H1 (cell line): ENCODE data around the gene PIGM. TPM values are rescaled to one million over a fixed set of nuclear protein-coding genes. Genes with fewer than 3 reads are reported as not detected.

Experiments used
- CTCF ChIA-PET: fragments of 300-600 bp; sonication (Branson Sonifier 250); formaldehyde crosslinking; loops from one replicate; lab custom pipeline; 2021; ENCODE audit not compliant: partially characterized antibody; lab: Charles Lee
- POLR2A ChIA-PET: fragments of 300-600 bp; sonication (Branson Sonifier 250); formaldehyde crosslinking; loops from one replicate; lab custom pipeline; 2021; ENCODE audit warnings: inconsistent platforms; ENCODE audit not compliant: partially characterized antibody; lab: Charles Lee
- DNase-seq, 2 experiments: peaks; one replicate each; pipeline versions ENCODE4 v3.0.0 to v3.0.0-alpha.2; 2010 to 2022; ENCODE audit warnings: low spot score in 2 of 2, low read depth in 1 of 2, mixed read lengths in 1 of 2
- FAIRE-seq: peaks from 2 replicates; lab custom pipeline; 2011; peaks lifted over from hg19 to GRCh38; lab: Jason Lieb, UNC
- H2AFZ ChIP-seq: 2 replicates; pipeline ENCODE4 v1.8.1; 2012; ENCODE audit warnings: low read length, inconsistent platforms
- H2AK5ac ChIP-seq: 2 replicates; pipeline ENCODE4 v1.6.1; 2013; ENCODE audit warnings: low read depth, low read length
- H2BK120ac ChIP-seq: replicated peaks from 2 replicates; pipeline ENCODE3; 2013; ENCODE audit warnings: low read depth, low read length, inconsistent platforms
- H2BK12ac ChIP-seq: 2 replicates; pipeline ENCODE4 v1.6.1; 2013; ENCODE audit warnings: low read depth, low read length
- H2BK15ac ChIP-seq: 2 replicates; pipeline ENCODE4 v1.6.1; 2013; ENCODE audit warnings: low read length
- H2BK20ac ChIP-seq: 2 replicates; pipeline ENCODE4 v1.6.1; 2013; ENCODE audit warnings: low read length
- H2BK5ac ChIP-seq: 2 replicates; pipeline ENCODE4 v1.6.1; 2013; ENCODE audit warnings: low read depth, low read length
- H3K14ac ChIP-seq: 2 replicates; pipeline ENCODE4 v1.6.1; 2013; ENCODE audit warnings: inconsistent platforms; ENCODE audit not compliant: insufficient read length
- H3K18ac ChIP-seq: 2 replicates; pipeline ENCODE4 v1.6.1; 2013; ENCODE audit warnings: low read length; ENCODE audit errors: extremely low read depth
- H3K23ac ChIP-seq: 2 replicates; pipeline ENCODE4 v1.6.1; 2013; ENCODE audit warnings: inconsistent platforms; ENCODE audit not compliant: insufficient read length
- H3K23me2 ChIP-seq: 2 replicates; pipeline ENCODE4 v1.6.1; 2013; ENCODE audit warnings: low read depth, low read length
- H3K27ac ChIP-seq: 2 replicates; pipeline ENCODE4 v1.6.1; 2011; ENCODE audit warnings: low read depth, low read length, inconsistent platforms
- H3K27me3 ChIP-seq, 4 experiments: replicated peaks in 1 of 4; 1 replicate in 1 of 4; 2 replicates in 3 of 4; pipeline versions ENCODE4 v1.6.1 to v1.8.1; 2011 to 2013; ENCODE audit warnings: low read length in 3 of 4, mild to moderate bottlenecking in 3 of 4, inconsistent platforms in 2 of 4, mixed read lengths in 2 of 4, moderate library complexity in 1 of 4; ENCODE audit not compliant: control insufficient read depth in 3 of 4, insufficient read depth in 3 of 4; ENCODE audit errors: extremely low read depth in 1 of 4
- H3K36me3 ChIP-seq, 4 experiments: 2 replicates each; pipeline versions ENCODE4 v1.6.1 to v1.8.1; 2011 to 2013; ENCODE audit warnings: mild to moderate bottlenecking in 4 of 4, low read length in 3 of 4, moderate library complexity in 2 of 4, control low read depth in 1 of 4, inconsistent platforms in 1 of 4; ENCODE audit not compliant: insufficient read depth in 4 of 4, control insufficient read depth in 2 of 4
- H3K4ac ChIP-seq: replicated peaks from 2 replicates; pipeline ENCODE3; 2013; ENCODE audit warnings: low read length, low read depth, mixed read lengths, inconsistent platforms; ENCODE audit not compliant: insufficient read length
- H3K4me1 ChIP-seq, 4 experiments: replicated peaks in 1 of 4; 1 replicate in 1 of 4; 2 replicates in 3 of 4; pipeline versions ENCODE4 v1.6.1 to v1.8.1; 2011 to 2013; ENCODE audit warnings: low read length in 3 of 4, inconsistent platforms in 2 of 4, mixed read lengths in 1 of 4; ENCODE audit not compliant: insufficient read depth in 4 of 4, control insufficient read depth in 3 of 4
- H3K4me2 ChIP-seq, 2 experiments: 2 replicates each; pipeline versions ENCODE4 v1.6.1 to v1.8.1; 2011 to 2013; ENCODE audit warnings: low read depth in 2 of 2, low read length in 2 of 2, control low read depth in 1 of 2, inconsistent platforms in 1 of 2, mild to moderate bottlenecking in 1 of 2; ENCODE audit not compliant: insufficient read depth in 1 of 2
- H3K4me3 ChIP-seq, 4 experiments: fragments of 200-600, 300-600 bp in 1 of 4; sonication (generic), shearing (Covaris generic), sonication (Bioruptor Twin) in 1 of 4; 2 replicates each; pipeline versions ENCODE4 v1.5.1 to v1.8.1; 2011 to 2016; ENCODE audit warnings: low read length in 4 of 4, low read depth in 3 of 4, control low read depth in 2 of 4, inconsistent platforms in 2 of 4, mild to moderate bottlenecking in 2 of 4, mixed read lengths in 1 of 4, moderate library complexity in 1 of 4; ENCODE audit not compliant: insufficient read depth in 2 of 4; ENCODE audit errors: extremely low read depth in 1 of 4
- H3K56ac ChIP-seq: replicated peaks from 2 replicates; pipeline ENCODE3; 2013; ENCODE audit warnings: low read depth, mild to moderate bottlenecking, mixed read lengths, low read length, inconsistent platforms; ENCODE audit not compliant: insufficient read length
- H3K79me1 ChIP-seq: 2 replicates; pipeline ENCODE4 v1.6.1; 2013; ENCODE audit warnings: low read depth, low read length, control low read depth
- H3K79me2 ChIP-seq, 2 experiments: 2 replicates each; pipeline versions ENCODE4 v1.6.1 to v1.8.1; 2012 to 2013; ENCODE audit warnings: low read length in 2 of 2, mild to moderate bottlenecking in 2 of 2, inconsistent platforms in 1 of 2; ENCODE audit not compliant: insufficient read depth in 2 of 2, control insufficient read depth in 1 of 2
- H3K9ac ChIP-seq, 4 experiments: replicated peaks in 1 of 4; 1 replicate in 1 of 4; 2 replicates in 3 of 4; pipeline versions ENCODE4 v1.6.1 to v1.8.1; 2011 to 2013; ENCODE audit warnings: low read depth in 3 of 4, low read length in 3 of 4, control low read depth in 2 of 4, mild to moderate bottlenecking in 2 of 4, moderate library complexity in 2 of 4, inconsistent platforms in 1 of 4; ENCODE audit errors: extremely low read depth in 1 of 4
- H3K9me3 ChIP-seq, 2 experiments: 2 replicates each; pipeline versions ENCODE4 v1.6.1 to v1.8.1; 2012 to 2013; ENCODE audit warnings: mild to moderate bottlenecking in 2 of 2, moderate library complexity in 2 of 2, control low read depth in 1 of 2, inconsistent platforms in 1 of 2, low read depth in 1 of 2, low read length in 1 of 2, mixed read lengths in 1 of 2; ENCODE audit not compliant: insufficient read depth in 2 of 2
- H4K20me1 ChIP-seq, 2 experiments: replicated peaks in 1 of 2; 2 replicates each; pipeline versions ENCODE3 to v1.8.1; 2011 to 2013; ENCODE audit warnings: inconsistent platforms in 2 of 2, low read length in 2 of 2, mild to moderate bottlenecking in 1 of 2; ENCODE audit not compliant: insufficient read depth in 2 of 2, control insufficient read depth in 1 of 2
- H4K5ac ChIP-seq: 2 replicates; pipeline ENCODE4 v1.6.1; 2013; ENCODE audit warnings: low read length, low read depth, mixed read lengths, inconsistent platforms; ENCODE audit not compliant: insufficient read length
- H4K8ac ChIP-seq: 2 replicates; pipeline ENCODE4 v1.8.0; 2013; ENCODE audit warnings: mild to moderate bottlenecking, moderate library complexity, low read length, inconsistent platforms; ENCODE audit not compliant: insufficient read depth; ENCODE audit errors: extremely low read depth
- H4K91ac ChIP-seq: replicated peaks from 2 replicates; pipeline ENCODE3; 2013; ENCODE audit warnings: low read length, mixed read lengths, inconsistent platforms; ENCODE audit not compliant: insufficient read length
- BCL11A ChIP-seq, 2 experiments: IDR thresholded peaks; one replicate each; pipeline ENCODE4 v1.6.1; 2011; ENCODE audit warnings: low read depth in 2 of 2, low read length in 2 of 2, mild to moderate bottlenecking in 2 of 2
- HDAC2 ChIP-seq, 2 experiments: fragments of 300-600 bp in 1 of 2; sonication (generic) in 1 of 2; IDR thresholded peaks; 2 replicates each; pipeline ENCODE4 v1.6.1; 2011 to 2012; ENCODE audit warnings: low read depth in 2 of 2, low read length in 2 of 2, mild to moderate bottlenecking in 2 of 2, moderate library complexity in 2 of 2, borderline replicate concordance in 1 of 2, inconsistent platforms in 1 of 2
- MAFK ChIP-seq: IDR thresholded peaks from 2 replicates; pipeline ENCODE4 v1.6.1; 2012; ENCODE audit warnings: low read depth, mild to moderate bottlenecking, improper control_type of control experiment, low read length
- POU5F1 ChIP-seq: IDR thresholded peaks from 2 replicates; pipeline ENCODE4 v1.6.1; 2011; ENCODE audit warnings: low read depth, mild to moderate bottlenecking, low read length, moderate library complexity
- SP2 ChIP-seq: IDR thresholded peaks from 2 replicates; pipeline ENCODE4 v1.6.1; 2012; ENCODE audit warnings: mild to moderate bottlenecking, low read length, inconsistent platforms
- WGBS, 2 experiments: shearing (Covaris generic) in 1 of 2; methylation state at CpG; one replicate each; pipeline versions ENCODE4 v1.1.6 to v1.1.7; 2013 to 2015; ENCODE audit warnings: low lambda C conversion rate in 2 of 2, mixed read lengths in 2 of 2, inconsistent platforms in 1 of 2, low coverage in 1 of 2, missing lambda C conversion rate in 1 of 2; ENCODE audit not compliant: insufficient replicate concordance in 2 of 2, insufficient coverage in 1 of 2, insufficient read length in 1 of 2; ENCODE audit errors: extremely low coverage in 1 of 2, missing lambda C conversion rate in 1 of 2; 5-methylcytosine and 5-hydroxymethylcytosine counted together
- polyA plus RNA-seq, 7 experiments: library from polyadenylated mRNA; depleted of rRNA in 3 of 7; stranded (reverse) in 5 of 7; unstranded in 2 of 7; fragments of >200 nt in 5 of 7; fragments of 200-250 nt in 2 of 7; gene quantifications; 1 replicate in 5 of 7; 2 replicates in 1 of 7; 4 replicates in 1 of 7; pipeline versions ENCODE4 v1.2.1 to v1.2.3, GENCODE V29; 2011 to 2013; ENCODE audit warnings: missing spikeins in 2 of 7, mixed read lengths in 2 of 7
- total RNA-seq: library from RNA; stranded (reverse); fragmentation: NEBNext Ultra II Directional; extraction: Animal tissue kit (Norgen Biotek cat#: 25700); gene quantifications from 2 replicates; pipeline ENCODE4 v1.2.1, GENCODE V29; 2021

The PIGM gene
- total and polyA plus RNA-seq, 2 of the 8 experiments (the other 6 are each of a cell fraction or from before 2014, with no cell fraction given), result 5.4 to 6.0 TPM

GRCh38 chr1:160021376-160022074 lies 10.3 kb downstream of the PIGM start:
- Histone ChIP-seq H4K20me1 (no peaks in the 10 kb centered on the region), H3K14ac (no peak overlapping the region), H3K79me1 (no peaks in the 10 kb centered on the region), H3K4me3 (no peak overlapping the region), H4K8ac (no peak overlapping the region), H3K4me2 (no peak overlapping the region), H3K4me1 (no peaks in the 10 kb centered on the region), H3K27me3 (no peaks in the 10 kb centered on the region), H2AFZ (no peak overlapping the region), H2BK20ac (no peak overlapping the region), H3K56ac (no peak overlapping the region), H3K4ac (no peak overlapping the region), H3K23ac (no peak overlapping the region), H3K23me2 (no peaks in the 10 kb centered on the region), H3K9ac (no peak overlapping the region), H2AK5ac (no peak overlapping the region), H3K79me2 (no peaks in the 10 kb centered on the region), H2BK5ac (no peak overlapping the region), H4K5ac (no peak overlapping the region), H2BK15ac (no peak overlapping the region), H3K18ac (no peak overlapping the region), H2BK120ac (no peak overlapping the region), H3K9me3 (no peaks in the 10 kb centered on the region), H2BK12ac (no peak overlapping the region), H3K27ac (no peak overlapping the region), H3K36me3 (no peaks in the 10 kb centered on the region), H4K91ac (no peak overlapping the region)
- no peak for DNase-seq
- ChIA-PET CTCF (interaction anchor here (0.6 to 11.8 kb wide), 4 partner anchors 15 to 220 kb away, joined by 3 to 129 read pairs (median 4); partner anchors contain the start of gene FCRL6), POLR2A (no interaction called here)
- WGBS, 2 experiments, result 88% methylated on average over 5 of the region's 5 CpGs; no CpG with 5 or more reads in 1 of the 2 experiments
- FAIRE-seq, result no peak
- TF ChIP-seq HDAC2 (IDR thresholded peaks at IDR 0.05; ENCODE audit: borderline replicate concordance in 1 of 2, low read depth in 2 of 2, low read length in 2 of 2) (no peak), SP2 (no peak), MAFK (no peak), BCL11A (IDR thresholded peaks at IDR 0.05; ENCODE audit: low read depth in 2 of 2, low read length in 2 of 2) (no peak), POU5F1 (no peak)
